OCI-LY1 (cell line): Measurements from ENCODE around the gene PIF1.
"Not testable (repeated sequence)": the region's sequence is repeated elsewhere in the genome, so short reads cannot be mapped to it uniquely, and the experiment has no call there.

Experiments
- CTCF ChIP-seq: fragments of 200-600 bp; sonication (generic), shearing (Covaris generic); IDR thresholded peaks from 2 replicates; pipeline ENCODE4 v1.5.1; 2017; ENCODE audit warnings: mild to moderate bottlenecking, antibody characterized with exemption, low read length, moderate library complexity, mixed read lengths
- EZH2 ChIP-seq: fragments of 200-600 bp; sonication (generic), shearing (Covaris generic); IDR thresholded peaks from 2 replicates; pipeline ENCODE4 v1.8.0; 2017; ENCODE audit warnings: borderline replicate concordance, mixed run types, mild to moderate bottlenecking, antibody characterized with exemption, low read length, moderate library complexity, mixed read lengths

- not testable (repeated sequence) for TF ChIP-seq CTCF, EZH2
These were observed 26.5 kb downstream of the PIF1 start for GRCh38 chr15:64798905-64799304.
